Stimulated activated CD4-positive, alpha-beta T cell treated with anti-CD3 and anti-CD28 coated beads, Interleukin-1b, Interleukin-23, amount 100 ng/mL, for 4 hours (primary cell): ENCODE data around the gene SLC7A7.
"Not testable (repeated sequence)": the region's sequence is repeated elsewhere in the genome, so short reads cannot be mapped to it uniquely, and the experiment has no call there.

Experiments used
- DNase-seq, 2 donors: peaks; one replicate each; pipeline ENCODE4 v3.0.0-alpha.2; 2020; ENCODE audit warnings: low read depth in 2 of 2

SLC7A7 gene

GRCh38 chr14:22793550-22793949 lies 21.7 kb downstream of the SLC7A7 start:
- not testable (repeated sequence) for DNase-seq

- DNase-seq, result no peak
These were observed 23.1 kb downstream of the SLC7A7 start for GRCh38 chr14:22792158-22792557.

- no peak for DNase-seq
These were observed 23.9 kb downstream of the SLC7A7 start for GRCh38 chr14:22791301-22791700.

- no peak for DNase-seq
These were observed 28.6 kb downstream of the SLC7A7 start for GRCh38 chr14:22786685-22787084.

- DNase-seq, result no peak
These were observed 33.8 kb downstream of the SLC7A7 start for GRCh38 chr14:22781301-22781991.

GRCh38 chr14:22780941-22781300 lies 34.3 kb downstream of the SLC7A7 start:
- no peak for DNase-seq

GRCh38 chr14:22780105-22780679 lies 35.0 kb downstream of the SLC7A7 start:
- no peak for DNase-seq

GRCh38 chr14:22778084-22778483 lies 37.2 kb downstream of the SLC7A7 start:
- no peak for DNase-seq

GRCh38 chr14:22776849-22777248 lies 38.4 kb downstream of the SLC7A7 start:
- DNase-seq, result not testable (repeated sequence)

GRCh38 chr14:22776215-22776614 lies 39.0 kb downstream of the SLC7A7 start:
- no peak for DNase-seq

GRCh38 chr14:22774011-22774706 lies 41.1 kb downstream of the SLC7A7 start:
- no peak for DNase-seq

- no peak for DNase-seq
These were observed 41.8 kb downstream of the SLC7A7 start for GRCh38 chr14:22773162-22774010.

- DNase-seq, result no peak
These were observed 42.5 kb downstream of the SLC7A7 start for GRCh38 chr14:22772725-22773124.

- DNase-seq, result no peak
These were observed 44.6 kb downstream of the SLC7A7 start for GRCh38 chr14:22770481-22771187.

GRCh38 chr14:22769369-22769768 lies 45.9 kb downstream of the SLC7A7 start:
- no peak for DNase-seq

- DNase-seq, result no peak
These were observed 46.3 kb downstream of the SLC7A7 start for GRCh38 chr14:22768947-22769346.

GRCh38 chr14:22767323-22767589 lies 48.0 kb downstream of the SLC7A7 start:
- no peak for DNase-seq

- peak; percentile 80 to 93 for DNase-seq
These were observed 48.5 kb downstream of the SLC7A7 start, which contains the start of gene OXA1L for GRCh38 chr14:22766457-22767322. TSS of gene OXA1L (plus strand) at chr14:22766688. CDS start at chr14:22766702, 14 bp downstream.

GRCh38 chr14:22764382-22764781 lies 50.9 kb downstream of the SLC7A7 start:
- DNase-seq, result no peak

- DNase-seq, result no peak
These were observed 53.5 kb downstream of the SLC7A7 start for GRCh38 chr14:22761734-22762133.
